Ishikawa (cell line): ENCODE measurements around the gene ZNF423.

Experiments
- CEBPB ChIP-seq: IDR thresholded peaks from 2 replicates; pipeline ENCODE4 v1.6.1; 2012
- CREB1 ChIP-seq: IDR thresholded peaks from 2 replicates; pipeline ENCODE4 v1.6.1; 2012; ENCODE audit warnings: low read depth
- EGR1 ChIP-seq: IDR thresholded peaks from 2 replicates; pipeline ENCODE4 v1.6.1; 2012
- EP300 ChIP-seq: IDR thresholded peaks from 2 replicates; pipeline ENCODE4 v1.6.1; 2012; ENCODE audit warnings: borderline replicate concordance
- FOXM1 ChIP-seq: IDR thresholded peaks from 2 replicates; pipeline ENCODE4 v1.6.1; 2012; ENCODE audit warnings: low read depth, borderline replicate concordance
- MAX ChIP-seq: IDR thresholded peaks from 2 replicates; pipeline ENCODE4 v1.6.1; 2012
- NFIC ChIP-seq: IDR thresholded peaks from 2 replicates; pipeline ENCODE4 v1.6.1; 2012
- RAD21 ChIP-seq: IDR thresholded peaks from 2 replicates; pipeline ENCODE4 v1.6.1; 2012; ENCODE audit warnings: low read depth
- REST ChIP-seq: IDR thresholded peaks from 2 replicates; pipeline ENCODE4 v1.6.1; 2012; ENCODE audit warnings: low read depth, mild to moderate bottlenecking
- TAF1 ChIP-seq: IDR thresholded peaks from 2 replicates; pipeline ENCODE4 v1.6.1; 2012; ENCODE audit warnings: low read depth, mild to moderate bottlenecking
- TCF12 ChIP-seq: IDR thresholded peaks from 2 replicates; pipeline ENCODE4 v1.6.1; 2012; ENCODE audit warnings: low read depth
- TEAD4 ChIP-seq: IDR thresholded peaks from 2 replicates; pipeline ENCODE4 v1.6.1; 2012
- USF1 ChIP-seq: IDR thresholded peaks from 2 replicates; pipeline ENCODE4 v1.6.1; 2012
- YY1 ChIP-seq: IDR thresholded peaks from 2 replicates; pipeline ENCODE4 v1.6.1; 2012; ENCODE audit warnings: low read depth
- ZBTB7A ChIP-seq: IDR thresholded peaks from 2 replicates; pipeline ENCODE4 v1.6.1; 2012; ENCODE audit warnings: low read depth

ZNF423 gene

GRCh38 chr16:49504626-49505025 lies 351.3 kb downstream of the ZNF423 start:
- no peak for TF ChIP-seq RAD21
- TF ChIP-seq CEBPB, result no peak

GRCh38 chr16:49504023-49504364 lies 351.9 kb downstream of the ZNF423 start:
- TF ChIP-seq CEBPB (peak; percentile 11; the same call in 1 of the 2 replicates), EGR1 (no peak)

- TF ChIP-seq TCF12, result no peak
- TF ChIP-seq TEAD4, result no peak
- no peak for TF ChIP-seq MAX
- no peak for TF ChIP-seq NFIC
- TF ChIP-seq TAF1, result no peak
- TF ChIP-seq ZBTB7A, result no peak
- no peak for TF ChIP-seq CEBPB
- TF ChIP-seq EGR1, result no peak
- no peak for TF ChIP-seq FOXM1
- no peak for TF ChIP-seq USF1
- TF ChIP-seq CREB1, result no peak
- no peak for TF ChIP-seq REST
- no peak for TF ChIP-seq EP300
Observed at GRCh38 chr16:49503256-49504022, 352.5 kb downstream of the ZNF423 start.

- TF ChIP-seq CEBPB (no peak), YY1 (no peak), TAF1 (no peak), MAX (no peak), RAD21 (no peak), EGR1 (no peak), EP300 (no peak), TCF12 (no peak), ZBTB7A (no peak), CREB1 (no peak), TEAD4 (no peak), FOXM1 (no peak), NFIC (no peak), REST (no peak), USF1 (no peak)
Observed at GRCh38 chr16:49502136-49502881, 353.6 kb downstream of the ZNF423 start.

- TF ChIP-seq YY1, result no peak
- no peak for TF ChIP-seq TCF12
- no peak for TF ChIP-seq NFIC
- TF ChIP-seq CEBPB, result no peak
- TF ChIP-seq CREB1, result no peak
Observed at GRCh38 chr16:49499869-49500610, 355.9 kb downstream of the ZNF423 start.

- TF ChIP-seq EP300 (no peak), MAX (no peak), ZBTB7A (no peak), TEAD4 (no peak), EGR1 (no peak), TCF12 (no peak), CREB1 (no peak), REST (no peak), TAF1 (no peak), FOXM1 (no peak), USF1 (no peak), NFIC (no peak)
Observed at GRCh38 chr16:49499414-49499785, 356.5 kb downstream of the ZNF423 start.
